NCI-H345 (cell line): ENCODE measurements around the gene WNK2.

Experiments used
- DNase-seq: peaks from one replicate; lab custom pipeline; 2025; lab: John Stamatoyannopoulos, UW

Gene WNK2

GRCh38 chr9:93185266-93186214 is 1.6 kb downstream of the WNK2 start:
- no peak for DNase-seq

DNA sequence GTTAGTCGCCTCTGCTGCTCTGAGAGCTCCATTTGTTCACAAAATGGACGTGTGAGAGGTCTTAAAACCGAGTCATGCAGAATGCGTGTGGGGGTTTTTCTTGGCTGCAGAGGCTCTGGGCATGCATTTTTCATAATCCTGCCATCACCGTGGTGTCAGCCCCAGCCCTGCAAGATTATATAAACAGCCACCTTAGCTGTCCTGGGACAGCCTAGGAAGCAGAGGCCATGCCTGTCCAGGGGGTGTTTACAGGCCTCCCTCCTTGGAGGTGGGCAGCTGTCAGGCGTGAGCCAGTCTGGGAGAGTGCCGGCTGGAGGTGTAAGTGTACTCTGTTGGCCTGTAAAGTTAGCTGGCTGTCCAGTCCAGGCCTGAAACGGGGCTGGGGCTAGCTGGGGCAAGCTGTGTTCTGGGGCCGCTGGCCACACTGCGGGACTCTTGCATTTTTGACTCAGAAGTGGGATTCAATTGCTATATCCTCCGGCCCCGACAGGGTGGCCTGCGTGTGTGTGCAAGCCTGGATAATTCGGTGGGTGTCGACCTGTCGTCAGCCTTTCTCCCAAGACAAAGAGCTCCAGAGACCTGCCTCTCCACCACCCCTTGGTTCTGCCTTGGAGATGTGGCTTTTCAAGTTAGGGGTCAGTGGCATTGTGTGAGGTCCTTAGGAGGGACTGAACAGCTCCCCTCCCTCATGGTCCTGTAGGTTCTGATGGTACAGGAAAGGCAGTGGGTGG is 2.4 kb downstream of the WNK2 start:
- no peak for DNase-seq

- no peak for DNase-seq
Observed at GRCh38 chr9:93187047-93187446, 3.1 kb downstream of the WNK2 start.

DNA sequence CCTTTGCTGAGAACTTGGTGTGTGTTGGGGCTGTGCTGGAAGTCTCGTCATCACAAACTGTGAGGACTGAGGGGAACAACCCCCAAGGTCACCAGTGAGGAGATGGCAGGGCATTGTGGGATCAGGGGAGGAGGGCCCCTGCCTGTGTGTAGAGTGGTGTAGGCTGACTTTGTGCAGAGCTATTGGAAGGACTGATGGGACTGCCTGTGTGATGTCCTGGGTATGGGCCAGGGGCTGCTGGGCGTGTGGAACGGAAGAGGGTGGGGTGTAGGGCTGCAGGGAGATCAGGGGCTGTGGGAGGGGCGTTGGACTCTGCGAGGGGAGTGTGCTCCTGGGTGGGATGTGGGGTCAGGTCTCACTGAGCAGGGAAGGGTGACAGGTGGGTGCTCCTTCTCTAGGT is 3.6 kb downstream of the WNK2 start:
- DNase-seq: no peak

GRCh38 chr9:93188426-93189368 is 4.8 kb downstream of the WNK2 start:
- DNase-seq: no peak

DNA sequence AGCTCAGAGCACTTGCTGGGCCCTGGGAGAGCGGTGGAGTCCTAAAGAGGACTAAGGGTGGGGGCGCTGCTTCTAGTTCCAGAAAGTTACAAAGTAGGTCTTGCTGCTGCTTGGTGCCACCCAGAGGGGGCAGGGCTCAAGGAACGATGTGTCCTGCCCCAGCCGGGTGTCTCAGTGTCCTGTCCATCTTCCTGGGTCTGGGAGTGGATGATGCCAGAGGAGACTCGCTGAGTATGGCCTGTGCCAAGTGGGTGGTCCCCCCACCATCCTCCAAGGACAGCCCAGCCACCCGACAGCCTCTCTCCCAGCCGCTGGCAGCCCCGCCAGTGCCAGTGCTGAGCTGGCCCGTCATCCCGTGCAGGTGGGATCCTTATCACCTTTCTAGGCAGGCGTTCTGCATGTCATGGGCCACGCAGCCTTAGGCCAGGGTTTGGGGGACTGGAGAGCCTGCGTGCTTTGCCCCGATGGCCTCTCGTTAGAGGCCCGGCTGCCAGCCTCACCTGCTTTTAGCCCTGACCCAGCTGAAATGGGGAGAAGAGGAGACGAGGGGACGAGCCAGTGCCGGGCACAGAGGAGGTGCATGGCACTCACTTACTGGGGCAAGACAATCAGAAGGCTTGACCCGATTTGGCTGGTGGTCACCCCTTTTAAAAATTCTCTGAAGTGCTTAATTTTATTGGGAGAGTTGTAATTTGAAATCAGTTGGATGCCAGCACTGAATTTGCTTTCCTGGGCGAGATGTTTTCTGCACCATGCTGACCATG is 5.6 kb downstream of the WNK2 start:
- DNase-seq: no peak

GRCh38 chr9:93190133-93190525 is 6.2 kb downstream of the WNK2 start:
- DNase-seq: no peak

- no peak for DNase-seq
Observed at GRCh38 chr9:93190656-93191353, 6.9 kb downstream of the WNK2 start.

- no peak for DNase-seq
Observed at GRCh38 chr9:93191354-93191660, 7.4 kb downstream of the WNK2 start.

DNA sequence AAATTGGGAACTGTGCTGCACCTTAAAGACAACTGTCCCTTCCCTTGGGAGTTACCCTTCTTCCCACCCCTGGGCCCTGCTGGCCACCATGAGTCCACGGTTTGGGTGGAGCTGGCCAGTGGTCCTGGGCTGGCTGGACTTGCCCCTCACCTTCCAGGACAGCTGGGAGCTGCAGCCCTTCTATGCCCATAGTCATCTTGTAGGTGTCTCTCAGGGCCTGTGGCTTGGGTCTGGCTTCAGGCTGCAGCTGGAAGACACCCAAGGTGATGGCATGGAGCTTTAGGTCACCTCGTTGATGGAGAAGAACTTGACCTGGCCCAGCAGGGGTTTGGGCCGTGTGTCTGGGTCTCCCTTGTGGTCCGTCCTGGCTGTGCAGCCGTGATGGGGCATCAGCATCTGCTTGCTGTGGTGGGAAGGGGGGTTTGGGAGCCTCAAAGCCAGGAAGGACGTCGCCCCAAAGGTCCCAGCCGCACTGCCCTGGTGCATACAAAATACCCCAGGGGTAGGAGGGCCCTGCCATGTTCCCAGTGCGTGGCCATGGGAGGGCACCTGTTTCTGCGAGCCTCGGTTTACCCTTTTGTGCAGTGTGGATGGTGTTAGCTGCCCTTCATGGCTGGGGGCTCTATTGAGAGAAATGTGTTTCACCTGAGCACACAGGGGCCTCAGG is 8.9 kb downstream of the WNK2 start:
- DNase-seq: no peak

DNA sequence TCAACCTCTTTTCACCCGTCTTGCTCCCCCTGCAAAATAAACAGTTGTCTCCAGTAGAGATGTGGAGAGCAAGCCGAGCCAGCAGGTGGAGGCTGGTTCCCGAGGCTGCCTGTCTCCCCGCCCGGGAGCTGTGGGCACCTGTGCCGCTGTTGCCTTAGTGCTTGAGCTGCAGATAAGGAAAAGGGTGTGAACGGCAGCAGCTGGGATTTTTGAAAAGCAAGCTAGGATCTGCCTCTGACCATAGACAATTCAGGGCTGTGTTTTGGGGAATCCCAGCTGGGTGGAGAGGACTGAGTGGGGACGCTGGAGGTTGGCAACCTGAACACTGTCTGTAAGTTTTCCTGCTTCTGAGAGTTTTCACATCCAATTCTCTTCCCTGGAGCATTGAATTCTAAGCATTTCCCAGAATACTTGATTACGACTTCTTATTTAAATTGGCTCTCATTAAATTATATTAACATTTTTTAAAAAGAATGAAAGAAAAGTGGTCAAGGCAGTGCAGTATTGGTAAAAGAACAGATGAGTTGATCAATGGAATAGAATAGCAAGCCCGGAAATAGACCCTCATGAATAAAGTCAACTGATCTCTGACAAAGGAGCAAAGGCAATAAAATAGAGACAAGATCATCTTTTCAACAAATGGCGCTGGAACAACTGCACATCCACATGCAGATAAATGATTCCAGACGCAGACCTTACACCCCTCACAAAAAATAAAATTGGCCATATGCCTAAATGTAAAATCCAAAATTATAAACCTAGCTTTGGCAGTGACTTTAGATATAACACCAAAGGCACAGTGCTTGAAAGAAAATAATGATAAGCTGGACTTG is 9.7 kb downstream of the WNK2 start:
- peak; percentile 74 for DNase-seq

DNA sequence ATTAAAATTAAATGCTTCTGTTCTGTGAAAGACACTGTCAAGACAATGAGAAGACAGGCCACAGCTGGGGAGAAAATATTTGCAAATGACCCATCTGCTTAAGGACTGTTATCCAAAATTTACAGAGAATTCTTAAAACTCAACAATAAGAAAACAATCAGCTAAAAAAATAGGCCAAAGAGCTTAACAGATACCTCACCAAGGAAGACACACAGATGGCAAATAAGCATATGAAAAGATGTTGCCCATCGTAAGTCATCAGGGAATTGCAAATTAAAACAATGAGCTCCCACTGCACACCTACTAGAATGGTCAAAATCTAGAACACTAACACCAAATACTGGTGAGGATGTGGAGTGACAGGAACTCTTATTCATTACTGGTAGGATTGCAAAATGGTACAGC is 10.3 kb downstream of the WNK2 start:
- no peak for DNase-seq

- peak; percentile 25 for DNase-seq
Observed at GRCh38 chr9:93194641-93195040, 10.7 kb downstream of the WNK2 start.

GRCh38 chr9:93196096-93197055 is 12.4 kb downstream of the WNK2 start:
- no peak for DNase-seq

DNA sequence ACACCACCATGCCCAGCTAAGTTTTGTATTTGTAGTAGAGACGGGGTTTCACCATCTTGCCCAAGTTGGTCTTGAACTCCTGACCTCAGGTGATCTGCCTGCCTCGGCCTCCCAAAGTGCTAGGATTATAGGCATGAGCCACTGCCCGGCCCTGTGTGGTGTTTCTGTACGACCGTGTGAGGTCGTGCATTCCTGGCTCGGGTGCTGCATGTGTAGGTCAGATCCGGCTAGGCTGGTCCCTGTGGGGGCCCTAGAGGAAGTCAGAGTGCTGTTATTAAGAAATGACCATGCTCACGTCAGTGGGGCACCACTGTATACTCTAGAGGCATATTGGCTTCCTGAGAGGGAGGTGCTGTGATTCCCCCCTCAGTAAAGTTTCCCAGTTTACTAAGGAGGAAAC is 13.7 kb downstream of the WNK2 start:
- no peak for DNase-seq

- DNase-seq: peak; percentile 42
Observed at GRCh38 chr9:93198117-93198837, 14.3 kb downstream of the WNK2 start.

DNA sequence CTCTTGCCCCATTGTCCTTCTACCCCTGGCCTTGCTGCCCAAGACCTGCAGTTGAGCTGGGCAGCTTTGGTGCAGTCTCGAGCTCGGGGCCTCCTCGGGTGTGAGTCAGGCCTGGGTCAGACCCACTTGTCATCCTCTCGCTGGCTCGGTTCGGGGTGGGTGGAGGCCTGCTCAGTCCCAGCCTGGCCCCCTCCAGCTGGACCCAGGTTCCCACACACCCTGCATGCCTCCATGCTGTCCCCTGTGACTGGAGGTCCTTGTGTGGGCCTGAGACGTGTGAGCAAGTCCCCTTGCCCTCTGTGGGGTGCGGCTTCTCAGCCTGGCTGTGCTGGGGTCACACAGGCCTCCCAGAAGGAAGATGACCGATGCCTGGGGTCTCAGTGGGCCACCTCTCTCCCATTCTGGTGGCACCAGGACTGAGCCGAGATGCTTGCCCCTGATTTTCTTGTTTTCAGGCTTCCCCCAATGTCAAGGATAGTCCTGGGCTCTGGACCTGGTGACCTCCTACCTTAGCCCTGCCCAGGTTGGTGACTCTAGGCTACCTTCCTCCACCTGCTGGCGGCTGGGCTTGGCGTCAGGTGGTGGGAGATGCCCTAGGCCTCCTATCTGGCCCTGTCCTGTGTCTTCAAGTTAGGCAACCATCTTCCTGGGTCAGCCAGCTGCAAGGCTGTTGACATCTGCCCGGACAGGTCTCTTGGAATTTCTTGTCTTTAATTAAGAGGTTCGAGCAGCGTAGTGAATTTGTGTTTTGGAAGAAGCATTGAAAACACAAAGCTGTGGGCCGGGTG is 15.1 kb downstream of the WNK2 start:
- no peak for DNase-seq
